ENCODE results near the gene VEGFA. TPM values are rescaled to one million over a fixed set of nuclear protein-coding genes. Genes with fewer than 3 reads are reported as not detected.
A peak's percentile ranks its signal among the peaks of the same experiment; 100 is the strongest.

The VEGFA gene
- total RNA-seq, 2 donors from 2014 or later = 127 to 335 TPM

- H3K36me3 ChIP-seq = peaks cover 0 to 9% of the 10 kb centered on the region in 2 donors
- no peak for DNase-seq (ENCODE audit: low spot score)
- TF ChIP-seq POLR2AphosphoS5 (IDR thresholded peaks at IDR 0.05) = no peak
- TF ChIP-seq POLR2A (IDR thresholded peaks at IDR 0.05) = no peak
- TF ChIP-seq CTCF (IDR thresholded peaks at IDR 0.05) = no peak
- H3K9me3 ChIP-seq = no peaks in the 10 kb centered on the region
- H3K4me3 ChIP-seq = no peak overlapping the region
- H3K27ac ChIP-seq = no peak overlapping the region
- WGBS = 38% methylated on average over 1 of the region's 1 CpG
- H3K27me3 ChIP-seq (replicated peaks; ENCODE audit: insufficient read depth) = no peaks in the 10 kb centered on the region
- intact Hi-C loops (cut with DNase I) = no loop called here
- no peaks in the 10 kb centered on the region for H3K4me1 ChIP-seq (replicated peaks)
These were observed 16.8 kb downstream of the VEGFA start for GRCh38 chr6:43786664-43787329.

GRCh38 chr6:43788301-43788700 is 18.3 kb downstream of the VEGFA start:
- H3K4me3 ChIP-seq = no peak overlapping the region
- H3K27me3 ChIP-seq (replicated peaks; ENCODE audit: insufficient read depth) = no peaks in the 10 kb centered on the region
- H3K36me3 ChIP-seq = peaks cover 0 to 9% of the 10 kb centered on the region in 2 donors
- intact Hi-C loops (cut with DNase I) = no loop called here
- DNase-seq (ENCODE audit: low spot score) = no peak
- no peaks in the 10 kb centered on the region for H3K9me3 ChIP-seq
- no peak for TF ChIP-seq POLR2AphosphoS5 (IDR thresholded peaks at IDR 0.05)
- no peak for TF ChIP-seq CTCF (IDR thresholded peaks at IDR 0.05)
- no peak for TF ChIP-seq POLR2A (IDR thresholded peaks at IDR 0.05)
- H3K27ac ChIP-seq = no peak overlapping the region
- 86% methylated on average over 5 of the region's 5 CpGs for WGBS
- no peaks in the 10 kb centered on the region for H3K4me1 ChIP-seq (replicated peaks)

- Histone ChIP-seq H3K36me3 (peaks cover 0 to 9% of the 10 kb centered on the region in 2 donors), H3K4me3 (no peak overlapping the region), H3K27ac (peak overlapping the region in 1 of 2 donors; percentile 8), H3K27me3 (replicated peaks; ENCODE audit: insufficient read depth) (no peaks in the 10 kb centered on the region), H3K4me1 (replicated peaks) (no peaks in the 10 kb centered on the region), H3K9me3 (no peaks in the 10 kb centered on the region)
- intact Hi-C loops (cut with DNase I) = no loop called here
- DNase-seq (ENCODE audit: low spot score) = no peak
- WGBS = 69% methylated on average over 2 of the region's 2 CpGs
- no peak for TF ChIP-seq POLR2A (IDR thresholded peaks at IDR 0.05)
- TF ChIP-seq CTCF (IDR thresholded peaks at IDR 0.05) = no peak
- TF ChIP-seq POLR2AphosphoS5 (IDR thresholded peaks at IDR 0.05) = no peak
These were observed 19.4 kb downstream of the VEGFA start for GRCh38 chr6:43789447-43789846.

- Histone ChIP-seq H3K9me3 (no peaks in the 10 kb centered on the region), H3K27me3 (replicated peaks; ENCODE audit: insufficient read depth) (no peaks in the 10 kb centered on the region), H3K36me3 (peaks cover 0 to 7% of the 10 kb centered on the region in 2 donors), H3K4me1 (replicated peaks) (no peaks in the 10 kb centered on the region), H3K4me3 (no peak overlapping the region), H3K27ac (peak overlapping the region in 1 of 2 donors; percentile 8)
- TF ChIP-seq POLR2A (IDR thresholded peaks at IDR 0.05) (no peak), POLR2AphosphoS5 (IDR thresholded peaks at IDR 0.05) (no peak), CTCF (IDR thresholded peaks at IDR 0.05) (no peak)
- 46% methylated on average over 5 of the region's 5 CpGs for WGBS
- no peak for DNase-seq (ENCODE audit: low spot score)
- intact Hi-C loops (cut with DNase I) = no loop called here
These were observed 20.0 kb downstream of the VEGFA start for GRCh38 chr6:43790031-43790430.

GRCh38 chr6:43791745-43792422 is 21.9 kb downstream of the VEGFA start:
- Histone ChIP-seq H3K36me3 (no peaks in the 10 kb centered on the region), H3K4me1 (replicated peaks) (no peaks in the 10 kb centered on the region), H3K27me3 (replicated peaks; ENCODE audit: insufficient read depth) (no peaks in the 10 kb centered on the region), H3K9me3 (no peaks in the 10 kb centered on the region), H3K27ac (no peak overlapping the region), H3K4me3 (no peak overlapping the region)
- intact Hi-C loops (cut with DNase I) = no loop called here
- no peak for TF ChIP-seq POLR2AphosphoS5 (IDR thresholded peaks at IDR 0.05)
- TF ChIP-seq CTCF (IDR thresholded peaks at IDR 0.05) = no peak
- TF ChIP-seq POLR2A (IDR thresholded peaks at IDR 0.05) = no peak
- no peak for DNase-seq (ENCODE audit: low spot score)
- 84% methylated on average over 11 of the region's 11 CpGs for WGBS
